ENCODE results near the gene SPEG.
"Not testable (repeated sequence)": the region's sequence is repeated elsewhere in the genome, so short reads cannot be mapped to it uniquely, and the experiment has no call there.

SPEG gene

GRCh38 chr2:219405451-219405850 lies 29.2 kb upstream of the SPEG start:
- no peak for DNase-seq

GRCh38 chr2:219405958-219406860 lies 28.4 kb upstream of the SPEG start:
- DNase-seq: no peak

- no peak for DNase-seq
Measured at GRCh38 chr2:219406861-219407230, 27.8 kb upstream of the SPEG start.

GRCh38 chr2:219407343-219407742 lies 27.3 kb upstream of the SPEG start:
- DNase-seq: not testable (repeated sequence)

- DNase-seq: no peak
Measured at GRCh38 chr2:219408204-219408603, 26.4 kb upstream of the SPEG start.

- no peak for DNase-seq
Measured at GRCh38 chr2:219408631-219409030, 26.0 kb upstream of the SPEG start.

- no peak for DNase-seq
Measured at GRCh38 chr2:219409619-219410018, 25.0 kb upstream of the SPEG start.

- no peak for DNase-seq
Measured at GRCh38 chr2:219410390-219410789, 24.3 kb upstream of the SPEG start.

- no peak for DNase-seq
Measured at GRCh38 chr2:219414857-219415256, 19.8 kb upstream of the SPEG start.

- no peak for DNase-seq
Measured at GRCh38 chr2:219415580-219416234, 18.9 kb upstream of the SPEG start.

- DNase-seq: no peak
Measured at GRCh38 chr2:219416235-219416602, 18.4 kb upstream of the SPEG start.

GRCh38 chr2:219416938-219417337 lies 17.7 kb upstream of the SPEG start:
- DNase-seq: no peak

GRCh38 chr2:219417374-219417773 lies 17.3 kb upstream of the SPEG start:
- no peak for DNase-seq

GRCh38 chr2:219418155-219419011 lies 16.3 kb upstream of the SPEG start, which contains the start of gene DES:
DES (plus strand) TSS chr2:219418377; CDS start chr2:219418463, 86 bp downstream.
- no peak for DNase-seq

- DNase-seq: no peak
Measured at GRCh38 chr2:219419012-219419324, 15.7 kb upstream of the SPEG start.

GRCh38 chr2:219419331-219420197 lies 15.1 kb upstream of the SPEG start:
- DNase-seq: no peak

GRCh38 chr2:219420687-219421086 lies 14.0 kb upstream of the SPEG start:
- DNase-seq: no peak

GRCh38 chr2:219421323-219421722 lies 13.3 kb upstream of the SPEG start:
- DNase-seq: no peak

- DNase-seq: no peak
Measured at GRCh38 chr2:219422952-219423534, 11.6 kb upstream of the SPEG start.

- no peak for DNase-seq
Measured at GRCh38 chr2:219423652-219424377, 10.8 kb upstream of the SPEG start.
